ENCODE results near the gene ATP2A2. TPM values are rescaled to one million over a fixed set of nuclear protein-coding genes. Genes with fewer than 3 reads are reported as not detected.
A peak's percentile ranks its signal among the peaks of the same experiment; 100 is the strongest.

The ATP2A2 gene
- total RNA-seq, 3 donors from 2014 or later, result 95.1 to 109 (median 102) TPM

GRCh38 chr12:110277530-110278254 lies 3.4 kb upstream of the ATP2A2 start:
- H3K4me1 ChIP-seq, result peaks cover 0 to 1% of the 10 kb centered on the region in 2 donors
- intact Hi-C loops (cut with DNase I; ENCODE audit: low total_unique reads), result no loop called here
- no peak for DNase-seq (ENCODE audit: low spot score in 2 of 2)
- no peaks in the 10 kb centered on the region for H3K9me3 ChIP-seq
- H3K27ac ChIP-seq, result no peak overlapping the region
- TF ChIP-seq CTCF (IDR thresholded peaks at IDR 0.05) (no peak), POLR2AphosphoS5 (IDR thresholded peaks at IDR 0.05) (no peak)
- no peaks in the 10 kb centered on the region for H3K27me3 ChIP-seq
- no peaks in the 10 kb centered on the region for H3K36me3 ChIP-seq
- H3K4me3 ChIP-seq, result no peak overlapping the region

GRCh38 chr12:110278255-110278536 lies 2.9 kb upstream of the ATP2A2 start:
- Histone ChIP-seq H3K4me1 (peaks cover 0 to 6% of the 10 kb centered on the region in 2 donors), H3K9me3 (no peaks in the 10 kb centered on the region), H3K36me3 (no peaks in the 10 kb centered on the region), H3K27me3 (no peaks in the 10 kb centered on the region), H3K27ac (no peak overlapping the region), H3K4me3 (no peak overlapping the region)
- no peak for DNase-seq (ENCODE audit: low spot score in 2 of 2)
- intact Hi-C loops (cut with DNase I; ENCODE audit: low total_unique reads), result no loop called here
- TF ChIP-seq POLR2A (IDR thresholded peaks at IDR 0.05) (no peak), CTCF (IDR thresholded peaks at IDR 0.05) (no peak), POLR2AphosphoS5 (IDR thresholded peaks at IDR 0.05) (no peak)

GRCh38 chr12:110279566-110280375 lies 1.3 kb upstream of the ATP2A2 start:
- Histone ChIP-seq H3K36me3 (no peaks in the 10 kb centered on the region), H3K9me3 (no peaks in the 10 kb centered on the region), H3K27me3 (no peaks in the 10 kb centered on the region), H3K4me1 (peaks cover 0 to 7% of the 10 kb centered on the region in 2 donors), H3K27ac (peak overlapping the region; percentile 94 to 98), H3K4me3 (peak overlapping the region; percentile 73 to 81 (median 77))
- no peak for DNase-seq (ENCODE audit: low spot score in 2 of 2)
- intact Hi-C loops (cut with DNase I; ENCODE audit: low total_unique reads), result no loop called here
- TF ChIP-seq POLR2A (IDR thresholded peaks at IDR 0.05), result no peak
- no peak for TF ChIP-seq CTCF (IDR thresholded peaks at IDR 0.05)
- no peak for TF ChIP-seq POLR2AphosphoS5 (IDR thresholded peaks at IDR 0.05)

GRCh38 chr12:110280392-110280778 lies 662 bp upstream of the ATP2A2 start:
- H3K36me3 ChIP-seq, result no peaks in the 10 kb centered on the region
- H3K9me3 ChIP-seq, result no peaks in the 10 kb centered on the region
- H3K27ac ChIP-seq, result peak overlapping the region; percentile 94 to 98
- peak overlapping the region; percentile 73 to 81 (median 77) for H3K4me3 ChIP-seq
- no peaks in the 10 kb centered on the region for H3K27me3 ChIP-seq
- intact Hi-C loops (cut with DNase I; ENCODE audit: low total_unique reads), result no loop called here
- peak in 1 of 2 donors; percentile 47 for DNase-seq (ENCODE audit: low spot score in 2 of 2)
- TF ChIP-seq POLR2AphosphoS5 (IDR thresholded peaks at IDR 0.05) (no peak), POLR2A (IDR thresholded peaks at IDR 0.05) (no peak), CTCF (IDR thresholded peaks at IDR 0.05) (peak in 1 of 3 donors; percentile 16)
- peaks cover 0 to 7% of the 10 kb centered on the region in 2 donors for H3K4me1 ChIP-seq
